ENCODE measurements around the gene PEX14. TPM values are rescaled to one million over a fixed set of nuclear protein-coding genes. Genes with fewer than 3 reads are reported as not detected.
"Not testable (repeated sequence)": the region's sequence is repeated elsewhere in the genome, so short reads cannot be mapped to it uniquely, and the experiment has no call there.

Gene PEX14, protein sequence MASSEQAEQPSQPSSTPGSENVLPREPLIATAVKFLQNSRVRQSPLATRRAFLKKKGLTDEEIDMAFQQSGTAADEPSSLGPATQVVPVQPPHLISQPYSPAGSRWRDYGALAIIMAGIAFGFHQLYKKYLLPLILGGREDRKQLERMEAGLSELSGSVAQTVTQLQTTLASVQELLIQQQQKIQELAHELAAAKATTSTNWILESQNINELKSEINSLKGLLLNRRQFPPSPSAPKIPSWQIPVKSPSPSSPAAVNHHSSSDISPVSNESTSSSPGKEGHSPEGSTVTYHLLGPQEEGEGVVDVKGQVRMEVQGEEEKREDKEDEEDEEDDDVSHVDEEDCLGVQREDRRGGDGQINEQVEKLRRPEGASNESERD
- total RNA-seq: 17.7 TPM
- long read RNA-seq, partial matches to known transcripts: 3 of 6 reads
- long read RNA-seq, other reads (novel, unspliced or antisense): 2 of 6 reads

DNA sequence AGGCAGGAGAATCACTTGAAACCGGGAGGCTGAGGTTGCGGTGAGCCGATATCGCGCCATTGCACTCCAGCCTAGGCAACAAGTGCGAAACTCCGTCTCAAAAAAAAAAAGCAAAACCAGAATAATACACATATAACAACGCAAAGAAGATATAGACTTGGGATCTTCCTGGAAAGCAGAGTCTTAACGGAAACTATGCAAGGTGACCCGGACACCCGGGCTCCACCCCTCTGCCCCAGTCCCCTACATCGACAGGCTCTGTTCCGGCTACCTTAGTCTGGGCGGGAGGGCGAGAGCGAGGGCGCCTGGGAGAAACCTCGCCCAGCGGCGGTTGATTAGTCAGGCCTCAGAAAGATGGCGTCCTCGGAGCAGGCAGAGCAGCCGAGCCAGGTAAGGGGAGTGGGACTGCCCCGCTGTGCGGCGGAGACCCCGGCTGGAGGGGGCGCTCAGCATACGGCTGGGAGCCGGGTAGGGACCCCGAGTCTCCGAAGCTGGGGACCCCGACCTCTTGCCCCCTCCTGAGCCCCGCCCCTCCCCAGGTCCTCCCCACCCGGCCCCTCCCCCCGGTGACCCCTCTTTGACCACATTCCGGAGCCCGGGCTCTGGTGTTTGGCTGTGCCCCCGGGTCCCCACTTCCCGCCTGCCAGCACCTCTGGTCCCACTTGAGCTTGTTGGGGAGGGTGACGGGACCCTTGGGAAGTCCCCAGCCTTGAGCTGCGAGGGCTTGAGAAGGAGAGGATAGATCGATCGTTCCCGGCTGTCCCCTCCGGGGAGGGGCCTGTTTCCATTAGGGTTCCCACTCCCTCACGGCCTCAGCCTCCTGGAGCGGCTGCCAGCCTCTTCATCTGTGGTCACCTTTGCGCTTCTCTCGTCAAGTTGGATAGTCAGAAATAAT is at the start of gene PEX14:
Gene PEX14, plus strand, starts transcription at position 338 of the 895 bp plus-strand sequence. Its CDS starts 17 bp downstream, at position 355.
- peak; percentile 90 for DNase-seq (ENCODE audit: low spot score)
- intact Hi-C loops (cut with DNase I): loop anchor here (2.0 kb wide), 1 partner anchor 44 kb away; the partner anchor contains the start of gene CENPS

GRCh38 chr1:10425826-10426534 is 48.8 kb upstream of the PEX14 start:
- not testable (repeated sequence) for DNase-seq (ENCODE audit: low spot score)
- intact Hi-C loops (cut with DNase I): loop anchor here (10.0 kb wide), 2 partner anchors 481 to 551 kb away; partner anchors contain the start of genes LZIC and NMNAT1

- intact Hi-C loops (cut with DNase I): loop anchor here (10.0 kb wide), 2 partner anchors 482 to 552 kb away; partner anchors contain the start of genes LZIC and NMNAT1
- not testable (repeated sequence) for DNase-seq (ENCODE audit: low spot score)
Observed at GRCh38 chr1:10426535-10426848, 48.3 kb upstream of the PEX14 start.

DNA sequence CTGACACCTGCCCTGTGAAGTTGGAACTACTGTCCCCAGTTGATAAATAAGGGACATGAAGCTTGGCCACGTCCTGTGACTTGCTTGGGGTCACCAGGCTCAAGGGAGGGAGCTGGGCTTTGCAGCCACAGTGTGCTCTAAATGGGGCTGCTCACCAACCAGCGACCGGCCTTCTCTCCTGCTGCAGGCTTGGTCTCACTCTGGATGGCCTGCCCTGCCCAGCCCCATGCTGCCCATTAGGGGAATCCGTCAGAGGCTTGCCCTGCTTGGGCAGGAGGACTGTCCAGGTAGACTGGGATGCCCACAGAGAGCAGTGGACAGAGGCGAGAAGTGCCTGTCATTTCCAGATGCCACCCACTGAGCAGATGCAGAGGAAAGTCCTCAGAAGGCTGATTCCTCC is 45.8 kb upstream of the PEX14 start:
- intact Hi-C loops (cut with DNase I): loop anchor here (1.0 to 10.0 kb wide), 3 partner anchors 52 to 554 kb away; partner anchors contain the start of genes LZIC and NMNAT1

DNA sequence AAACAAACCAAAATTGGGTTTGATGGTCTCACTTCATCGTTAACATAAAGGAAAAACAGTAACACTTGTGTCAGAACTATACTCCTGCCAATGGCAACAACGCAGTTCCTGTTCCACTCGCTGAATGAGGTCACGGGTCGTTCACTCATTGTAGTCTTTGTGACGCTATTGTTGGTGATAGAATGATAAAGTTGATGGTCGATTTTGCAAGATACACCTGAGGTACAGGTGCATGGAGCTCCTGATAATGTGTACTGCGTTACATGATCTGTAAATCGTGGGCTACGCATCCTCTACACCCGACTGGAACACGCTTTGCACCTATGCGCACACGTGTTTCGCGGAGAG is 44.9 kb upstream of the PEX14 start:
- intact Hi-C loops (cut with DNase I): loop anchor here (2.0 to 10.0 kb wide), 5 partner anchors 31 to 555 kb away; partner anchors contain the start of genes LZIC, NMNAT1, PEX14 and PGD
- DNase-seq (ENCODE audit: low spot score): no peak

More for the DNA sequence above, 45.8 kb upstream of the PEX14 start:
- DNase-seq (ENCODE audit: low spot score): no peak

- intact Hi-C loops (cut with DNase I): loop anchor here (2.0 kb wide), 3 partner anchors 32 to 64 kb away; partner anchors contain the start of genes PEX14 and PGD
Observed at GRCh38 chr1:10430216-10431069, 44.3 kb upstream of the PEX14 start, which contains the start of gene CENPS. TSS of gene CENPS (plus strand) at chr1:10430433. CDS start at chr1:10430518, 85 bp downstream.

GRCh38 chr1:10431070-10431730 is 43.5 kb upstream of the PEX14 start:
- intact Hi-C loops (cut with DNase I): loop anchor here (2.0 kb wide), 3 partner anchors 32 to 64 kb away; partner anchors contain the start of genes PEX14 and PGD
- no peak for DNase-seq (ENCODE audit: low spot score)

More at GRCh38 chr1:10430216-10431069, 44.3 kb upstream of the PEX14 start, which contains the start of gene CENPS:
- DNase-seq (ENCODE audit: low spot score): peak; percentile 94

GRCh38 chr1:10432910-10433700 is 41.6 kb upstream of the PEX14 start:
- no peak for DNase-seq (ENCODE audit: low spot score)
- intact Hi-C loops (cut with DNase I): no loop called here

GRCh38 chr1:10433790-10434189 is 41.0 kb upstream of the PEX14 start:
- intact Hi-C loops (cut with DNase I): no loop called here
- no peak for DNase-seq (ENCODE audit: low spot score)

- intact Hi-C loops (cut with DNase I): no loop called here
Observed at GRCh38 chr1:10434590-10434989, 40.2 kb upstream of the PEX14 start.

DNA sequence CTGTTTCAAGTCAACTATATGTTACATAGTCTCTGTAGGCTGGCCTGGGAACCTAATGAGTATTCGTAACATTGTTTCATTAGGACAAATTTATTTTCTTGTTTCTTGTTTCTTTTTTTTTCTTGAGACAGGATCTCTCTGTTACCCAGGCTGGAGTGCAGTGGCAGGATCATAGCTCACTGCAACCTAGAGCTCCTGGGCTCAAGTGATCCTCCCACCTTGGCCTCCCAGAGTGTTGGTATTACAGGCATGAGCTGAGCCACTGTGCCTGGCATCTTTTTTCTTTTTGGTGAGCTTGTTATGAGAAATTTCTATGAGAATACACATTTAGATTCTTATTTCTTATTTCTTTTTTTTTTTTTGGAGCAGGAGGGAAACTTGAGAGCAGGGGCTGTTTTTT is 37.7 kb upstream of the PEX14 start:
- DNase-seq (ENCODE audit: low spot score): no peak
- intact Hi-C loops (cut with DNase I): no loop called here

More at GRCh38 chr1:10434590-10434989, 40.2 kb upstream of the PEX14 start:
- DNase-seq (ENCODE audit: low spot score): no peak

GRCh38 chr1:10438677-10439163 is 36.0 kb upstream of the PEX14 start:
- intact Hi-C loops (cut with DNase I): no loop called here
- no peak for DNase-seq (ENCODE audit: low spot score)

DNA sequence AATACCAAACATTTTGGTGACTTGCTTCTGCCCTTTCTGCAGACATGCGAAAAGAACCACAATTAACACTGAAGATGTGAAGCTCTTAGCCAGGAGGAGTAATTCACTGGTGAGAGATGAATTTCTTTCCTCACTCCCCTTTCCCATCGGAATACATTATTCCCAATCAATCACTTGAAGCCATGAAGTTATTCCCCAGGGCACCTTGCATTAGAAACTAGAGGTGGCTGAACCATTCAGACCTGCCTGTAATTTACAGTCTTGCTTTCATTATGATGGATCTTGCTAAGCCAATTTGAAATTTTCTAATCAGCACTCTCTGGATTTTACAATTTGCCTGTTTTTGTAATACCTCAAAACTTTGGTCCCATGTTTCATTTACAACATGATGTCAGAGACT is 34.4 kb upstream of the PEX14 start:
- DNase-seq (ENCODE audit: low spot score): no peak
- intact Hi-C loops (cut with DNase I): no loop called here

- intact Hi-C loops (cut with DNase I): no loop called here
- no peak for DNase-seq (ENCODE audit: low spot score)
Observed at GRCh38 chr1:10440794-10441193, 34.0 kb upstream of the PEX14 start.

GRCh38 chr1:10444248-10444647 is 30.5 kb upstream of the PEX14 start:
- no peak for DNase-seq (ENCODE audit: low spot score)
- intact Hi-C loops (cut with DNase I): no loop called here

DNA sequence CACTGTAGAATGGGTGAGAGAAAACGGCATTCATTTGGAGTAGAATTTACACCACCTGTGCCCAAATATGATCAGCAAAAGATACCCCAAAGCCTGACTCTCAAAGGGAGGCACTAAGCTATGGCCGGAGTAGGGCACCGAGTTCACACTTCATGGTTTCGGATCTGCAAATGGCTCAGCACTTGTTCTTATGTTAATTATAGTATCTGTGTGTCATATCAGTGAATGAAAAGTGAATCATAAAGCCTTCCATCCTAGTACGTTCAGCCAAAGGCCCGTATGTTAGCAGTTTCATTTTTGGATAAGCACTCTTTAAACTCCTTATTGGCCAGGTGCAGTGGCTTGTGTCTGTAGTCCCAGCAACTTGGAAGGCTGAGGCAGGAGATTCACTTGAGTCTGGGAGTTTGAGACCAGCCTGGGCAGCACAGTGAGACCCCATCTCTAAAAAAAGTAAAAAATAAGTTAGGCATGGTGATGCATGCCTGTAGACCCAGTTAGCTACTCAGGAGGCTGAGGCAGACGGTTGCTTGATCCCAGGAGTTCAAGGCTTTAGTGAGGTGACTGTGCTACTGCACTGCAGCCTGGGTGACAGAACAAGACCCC is 29.9 kb upstream of the PEX14 start:
- intact Hi-C loops (cut with DNase I): no loop called here
- no peak for DNase-seq (ENCODE audit: low spot score)

All from cardiac septum (tissue), 1 donor.